NK-92 treated with Interleukin-12 subunit alpha and Interleukin-12 subunit beta, amount 100 ng/mL, for 24 hours (cell line): ENCODE measurements around the gene INTS14.

Experiments used
- DNase-seq: peaks from one replicate; lab custom pipeline; 2025; lab: John Stamatoyannopoulos, UW

The INTS14 gene

DNA sequence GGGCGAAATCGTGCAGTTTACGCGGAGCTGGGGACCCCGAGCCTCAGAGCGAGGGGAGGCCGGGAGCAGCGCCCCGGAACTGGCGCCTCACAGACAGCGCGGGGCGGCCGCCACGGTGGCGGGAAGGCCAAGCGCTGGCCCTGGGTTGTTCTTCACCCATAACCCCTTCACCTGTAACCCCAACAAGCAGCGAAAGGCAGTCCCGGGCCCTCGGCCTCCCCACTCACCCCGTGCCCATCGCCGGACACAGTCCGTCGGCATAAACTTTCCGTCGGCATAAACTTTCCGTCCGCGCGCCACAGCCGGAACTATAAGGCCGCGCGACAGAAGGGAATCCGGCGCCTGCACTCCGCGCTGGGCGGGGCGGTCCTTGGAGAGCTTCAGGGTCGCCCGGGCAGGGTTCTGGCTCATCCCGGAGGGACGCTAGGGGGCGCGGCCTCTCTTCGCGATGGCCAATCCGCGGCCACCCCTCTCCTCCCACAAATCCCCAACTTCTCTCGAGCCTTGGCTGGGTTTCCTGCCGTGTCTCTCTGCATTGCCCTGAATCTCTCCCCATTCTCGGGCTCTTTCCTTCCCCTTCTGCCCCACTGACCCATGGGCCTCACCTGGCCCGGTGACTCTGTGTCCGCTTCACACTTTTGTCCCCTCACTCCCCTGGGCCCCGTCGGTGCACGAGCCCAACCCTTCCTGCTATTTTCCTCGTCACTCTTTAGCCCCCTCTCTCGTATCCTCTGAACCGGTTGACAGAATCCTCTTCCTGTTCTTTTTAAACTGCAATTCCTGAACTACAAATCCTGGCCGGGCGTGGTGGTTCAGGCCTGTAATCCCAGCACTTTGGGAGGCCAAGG is at the start of gene INTS14:
INTS14 (minus strand) TSS at position 261 of the 848 bp plus-strand sequence. CDS start 3,751 bp downstream, outside the sequence.
- peak; percentile 94 for DNase-seq

DNA sequence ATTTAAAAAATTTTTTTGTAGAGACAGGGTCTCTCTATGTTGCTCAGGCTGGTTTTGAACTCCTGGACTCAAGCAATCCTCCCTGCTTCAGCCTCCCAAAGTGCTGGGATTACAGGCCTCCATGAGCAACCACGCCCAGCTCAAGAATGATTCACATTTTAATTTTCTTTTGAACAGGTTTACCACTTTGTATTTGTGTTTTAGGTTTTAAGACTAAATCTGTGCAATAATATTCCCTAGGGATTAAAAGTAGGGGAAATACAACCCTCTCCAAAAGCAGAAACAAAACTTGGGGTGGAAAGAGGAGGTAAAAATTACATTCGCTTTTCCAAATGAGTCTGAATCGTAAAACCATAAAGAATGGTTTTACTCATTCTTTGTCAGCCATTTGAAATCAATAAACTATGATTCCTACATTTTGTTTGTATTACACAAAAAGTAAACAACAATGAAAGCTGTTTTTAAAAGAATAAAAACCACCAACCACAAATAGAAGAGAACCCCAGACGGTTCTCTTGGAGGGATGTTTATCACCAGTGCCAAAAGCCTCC is 48.6 kb upstream of the INTS14 start:
- no peak for DNase-seq

DNA sequence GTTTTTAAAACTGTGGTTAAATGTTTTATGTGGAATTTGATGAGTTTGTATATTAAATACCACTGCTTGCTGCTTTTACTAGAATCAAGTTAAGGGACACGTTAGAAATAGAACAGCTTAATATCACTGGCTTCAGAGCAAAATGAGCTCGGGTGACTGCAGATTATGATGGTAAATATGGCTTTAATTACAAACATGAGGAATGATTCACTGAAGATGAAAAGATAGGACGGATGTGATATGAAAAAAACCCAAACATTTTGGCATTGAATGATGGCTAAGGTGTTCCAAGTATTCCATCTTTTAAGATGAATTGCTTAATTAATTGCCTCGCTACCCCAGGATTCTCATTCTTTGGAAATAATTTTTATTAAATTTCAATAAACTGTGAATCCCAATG is 44.5 kb upstream of the INTS14 start:
- DNase-seq: no peak

DNA sequence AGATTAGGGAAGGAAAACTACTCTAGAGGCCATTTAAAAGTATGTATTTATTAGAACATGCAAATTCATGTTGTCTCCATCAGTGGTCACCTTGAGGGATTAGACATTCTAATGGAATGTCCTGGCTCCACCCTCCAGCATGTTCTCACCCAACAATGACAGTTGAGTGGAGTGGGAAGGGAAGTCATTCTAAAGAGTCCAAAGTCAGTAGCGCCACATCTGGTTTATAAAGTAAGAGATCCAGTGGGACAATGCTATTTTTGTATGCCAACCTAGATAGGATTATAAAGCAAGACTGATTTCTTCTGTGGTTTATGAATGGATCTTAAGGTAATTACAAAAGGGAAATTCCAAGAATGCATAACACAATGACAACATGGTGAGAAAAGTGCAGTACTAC is 44.1 kb upstream of the INTS14 start:
- no peak for DNase-seq

DNA sequence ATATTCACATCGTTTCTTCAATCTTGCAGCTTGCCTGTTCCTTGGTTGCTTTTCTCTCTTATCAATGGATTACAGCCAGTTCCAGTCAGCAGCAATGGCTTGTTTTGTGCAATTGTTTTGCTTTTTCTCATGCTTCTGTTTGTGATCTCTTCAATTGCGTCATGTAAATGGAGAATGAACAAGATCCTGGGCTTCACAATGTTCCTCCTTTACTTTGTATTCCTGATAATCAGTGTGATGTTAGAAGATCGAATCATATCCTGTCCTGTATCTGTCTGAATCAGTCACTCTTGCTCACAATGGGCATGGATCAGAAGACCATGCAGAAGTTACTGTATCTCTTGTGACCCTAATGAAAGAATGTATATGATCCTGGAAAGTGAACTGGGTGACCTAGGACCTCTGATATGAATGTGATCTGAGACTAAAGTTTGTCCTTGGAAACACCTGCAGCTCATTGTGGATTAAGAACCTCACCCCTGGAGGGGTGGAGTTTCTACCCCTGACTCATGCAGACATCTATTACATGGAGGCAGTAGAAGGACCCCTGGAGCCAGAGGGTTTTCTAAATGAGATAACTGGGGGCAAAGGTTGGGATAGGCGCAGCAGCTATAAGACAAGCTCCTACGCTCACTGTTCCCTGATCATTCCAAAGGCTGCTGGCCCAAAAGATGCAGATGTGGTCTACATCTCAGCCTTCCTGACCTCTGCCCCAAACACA is 43.0 kb upstream of the INTS14 start:
- DNase-seq: no peak

DNA sequence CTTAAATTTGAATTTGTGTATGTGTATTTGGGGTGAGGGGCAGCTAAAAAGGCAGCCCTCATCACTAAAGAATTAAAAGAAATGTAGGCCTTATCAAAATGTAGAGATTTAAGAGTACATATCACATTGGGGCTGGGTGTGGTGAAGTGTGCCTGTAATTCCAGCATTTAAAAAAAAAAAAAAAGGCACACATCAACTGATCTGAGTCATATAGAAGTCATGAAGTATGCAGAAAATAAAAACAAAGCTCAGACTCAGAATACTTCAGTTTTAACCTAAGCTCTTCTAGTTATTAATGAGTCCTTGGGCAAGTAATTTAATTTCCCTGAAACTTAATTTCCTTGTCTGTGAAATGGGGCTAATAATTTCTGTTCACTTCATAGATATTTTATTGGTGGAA is 42.4 kb upstream of the INTS14 start:
- DNase-seq: no peak

DNA sequence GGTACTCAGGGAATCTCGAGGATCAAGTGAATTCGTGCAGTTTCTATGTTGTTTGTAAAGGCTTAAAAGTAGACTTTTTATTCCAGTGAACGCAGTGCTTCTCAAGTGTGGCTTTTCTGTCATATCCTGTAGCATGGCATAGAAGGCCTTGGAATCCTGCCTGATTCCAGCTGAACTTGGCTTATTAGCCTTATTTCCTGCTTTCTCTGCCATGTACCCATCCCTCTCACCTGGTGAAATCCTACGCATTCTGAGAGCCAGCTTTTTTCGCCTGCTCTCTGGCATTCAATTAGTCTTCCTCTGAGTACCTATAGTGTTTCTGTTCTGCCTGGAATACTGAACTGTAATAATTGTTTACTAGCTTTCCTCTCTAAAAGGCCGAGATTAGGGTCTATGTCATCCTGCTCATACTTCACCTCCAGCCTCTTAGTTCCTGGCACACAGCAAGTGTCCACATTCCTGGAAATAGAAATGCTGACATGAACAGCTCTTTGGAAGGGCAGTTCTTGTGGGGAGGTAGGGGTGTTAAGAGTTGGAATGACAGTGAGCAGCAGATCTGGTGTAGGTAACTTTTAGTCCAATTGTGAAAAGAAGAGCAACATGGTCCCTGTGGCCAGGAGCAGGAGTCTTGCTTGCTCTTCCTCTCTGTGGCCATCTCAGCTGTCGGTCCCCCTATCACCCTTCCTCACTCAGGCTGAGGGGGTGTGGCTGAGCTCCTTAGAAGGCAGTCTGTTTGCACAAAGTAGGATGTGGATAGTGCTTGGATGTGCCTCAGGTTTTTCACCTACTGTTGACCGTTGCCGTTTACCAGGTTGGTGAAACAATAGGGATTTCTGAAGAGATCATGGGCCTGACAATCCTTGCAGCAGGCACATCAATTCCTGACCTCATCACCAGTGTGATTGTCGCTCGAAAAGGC is 41.2 kb upstream of the INTS14 start:
- no peak for DNase-seq

DNA sequence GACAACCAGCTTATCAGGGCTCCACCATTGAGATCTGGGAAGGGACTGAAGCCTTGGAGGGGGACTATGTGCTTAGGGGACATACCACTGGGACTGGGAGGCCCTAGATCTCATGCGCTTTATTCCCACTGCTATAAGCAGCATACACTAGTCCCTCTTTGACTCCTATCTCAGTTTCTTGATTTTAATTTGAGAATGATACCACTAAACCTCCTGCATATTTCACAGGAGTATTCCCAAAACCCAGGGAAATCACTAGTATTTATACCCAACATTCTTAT is 40.1 kb upstream of the INTS14 start:
- DNase-seq: no peak

DNA sequence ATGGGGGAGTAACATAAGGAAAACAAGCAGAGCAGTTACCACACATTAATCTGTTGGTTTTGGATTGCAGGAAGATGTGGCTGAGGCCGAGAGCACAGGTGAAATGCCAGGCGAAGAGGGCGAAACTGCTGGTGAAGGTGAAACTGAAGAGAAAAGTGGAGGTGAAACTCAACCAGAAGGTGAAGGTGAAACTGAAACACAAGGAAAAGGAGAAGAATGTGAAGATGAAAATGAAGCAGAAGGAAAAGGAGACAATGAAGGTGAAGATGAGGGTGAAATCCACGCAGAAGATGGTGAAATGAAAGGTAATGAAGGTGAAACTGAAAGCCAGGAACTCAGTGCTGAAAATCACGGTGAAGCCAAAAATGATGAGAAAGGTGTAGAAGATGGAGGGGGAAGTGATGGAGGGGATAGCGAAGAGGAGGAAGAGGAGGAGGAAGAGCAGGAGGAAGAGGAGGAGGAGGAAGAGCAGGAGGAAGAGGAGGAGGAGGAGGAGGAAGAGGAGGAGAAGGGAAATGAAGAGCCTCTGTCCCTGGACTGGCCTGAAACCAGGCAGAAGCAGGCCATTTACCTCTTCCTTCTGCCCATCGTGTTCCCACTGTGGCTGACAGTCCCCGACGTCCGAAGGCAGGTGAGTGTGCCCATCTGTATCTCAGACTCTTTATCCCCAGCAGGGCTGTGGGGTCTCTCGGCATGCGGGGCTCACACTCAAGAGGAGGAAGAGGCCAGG is 39.5 kb upstream of the INTS14 start:
- DNase-seq: no peak

DNA sequence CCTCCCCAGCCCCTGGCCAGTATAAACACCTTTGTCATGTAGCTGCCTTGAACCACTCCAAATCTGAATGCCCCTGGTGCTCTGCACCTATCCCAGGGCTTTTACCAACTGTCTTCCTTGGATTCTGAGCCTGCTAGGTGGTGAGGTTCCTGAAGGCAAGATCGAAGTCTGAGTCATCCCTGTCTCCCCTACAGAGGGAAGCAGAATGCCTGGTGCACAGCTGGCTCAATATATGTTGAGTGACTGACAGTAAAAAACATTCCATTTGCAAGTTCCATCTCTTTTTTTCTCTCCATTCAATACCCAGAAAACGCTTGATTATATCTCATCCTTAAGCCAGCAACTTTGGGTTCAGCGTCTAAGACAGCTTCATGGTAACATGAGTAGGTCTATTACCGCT is 35.6 kb upstream of the INTS14 start:
- no peak for DNase-seq

DNA sequence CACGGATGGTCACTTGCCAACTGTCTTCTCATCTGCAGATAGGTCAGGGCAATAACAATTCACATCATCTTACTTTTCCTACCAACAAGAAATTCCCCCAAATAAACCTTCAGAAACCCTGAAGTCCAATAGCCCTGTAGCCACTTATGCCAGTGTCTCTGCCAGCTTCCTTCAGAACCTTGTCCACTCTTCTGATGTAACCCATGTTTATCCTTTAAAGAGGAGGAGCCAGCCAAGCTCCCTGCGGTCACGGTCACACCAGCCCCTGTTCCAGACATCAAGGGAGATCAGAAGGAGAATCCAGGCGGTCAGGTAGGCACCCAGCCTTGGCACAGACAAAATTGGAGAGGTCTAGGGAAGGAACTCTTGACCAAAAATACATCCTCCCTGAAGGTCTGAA is 34.5 kb upstream of the INTS14 start:
- no peak for DNase-seq

DNA sequence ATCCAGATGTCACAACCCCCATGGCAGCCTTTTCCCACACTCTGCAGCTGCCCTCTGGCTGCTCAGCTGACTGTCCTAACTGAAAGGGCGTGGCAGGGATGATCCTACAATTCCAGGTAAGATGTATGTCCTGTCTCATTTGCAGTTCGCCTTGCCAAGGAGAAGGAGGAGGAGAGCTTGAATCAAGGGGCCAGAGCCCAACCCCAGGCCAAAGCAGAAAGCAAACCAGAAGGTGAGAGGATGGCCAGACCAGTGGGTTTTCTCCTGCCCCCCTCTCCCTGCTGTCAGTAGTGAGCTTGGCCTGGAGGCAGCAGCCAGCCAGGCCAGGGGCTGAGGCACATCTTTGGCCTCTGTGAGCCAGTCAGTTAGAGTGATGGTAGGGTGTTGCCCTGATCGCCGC is 33.4 kb upstream of the INTS14 start:
- no peak for DNase-seq

DNA sequence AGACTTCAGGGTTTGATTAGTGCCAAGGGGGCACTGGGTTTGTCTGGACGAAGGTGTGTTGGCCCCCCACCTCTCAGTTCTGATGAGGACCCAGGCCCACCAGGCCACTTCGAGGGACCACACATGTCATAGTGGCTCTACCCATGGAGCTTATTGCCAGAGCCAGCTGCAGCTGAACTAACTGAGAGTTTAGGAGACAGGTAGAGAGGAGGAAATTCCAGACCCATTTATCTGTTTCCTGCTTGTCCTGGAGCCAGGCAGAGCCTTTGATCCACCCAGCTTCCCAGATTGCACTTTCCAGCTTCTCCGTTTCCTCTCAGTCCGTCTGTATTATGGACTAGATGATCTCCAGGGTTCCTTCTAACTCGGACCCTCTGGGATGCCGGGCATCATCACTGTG is 31.7 kb upstream of the INTS14 start:
- no peak for DNase-seq

DNA sequence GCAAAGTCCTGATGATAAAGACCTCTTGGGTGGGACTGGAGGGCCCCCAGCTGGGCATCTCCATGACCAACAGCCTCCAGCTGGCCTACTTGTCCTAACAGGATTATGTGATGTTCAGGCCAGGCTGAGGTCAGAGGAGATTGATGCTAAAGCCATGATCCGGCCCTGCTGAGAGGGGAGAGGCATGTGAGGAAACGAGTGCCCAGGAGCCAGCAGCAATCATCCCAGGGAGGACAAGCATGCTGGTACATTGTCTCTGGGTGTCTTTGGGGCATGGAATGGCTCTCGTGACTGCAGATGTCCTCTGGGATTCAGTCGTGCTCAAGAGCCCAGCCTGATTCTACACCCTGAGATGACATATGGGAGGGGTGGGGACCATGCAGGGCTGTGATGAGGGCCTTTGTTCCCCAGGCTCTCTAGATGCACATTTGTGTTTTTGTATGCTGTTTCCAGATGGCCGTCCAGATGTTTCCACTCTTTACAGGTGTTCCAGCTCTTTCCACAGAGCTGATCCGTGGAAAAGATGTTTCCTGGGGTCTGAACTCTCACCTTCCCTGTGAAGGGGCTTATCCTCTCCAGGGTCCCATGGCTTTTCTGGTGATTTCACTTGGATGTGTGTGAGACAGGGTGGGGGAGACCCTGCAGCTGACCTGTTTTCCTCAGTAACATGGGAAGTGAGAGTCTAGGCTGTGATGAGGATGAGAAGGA is 31.0 kb upstream of the INTS14 start:
- no peak for DNase-seq

DNA sequence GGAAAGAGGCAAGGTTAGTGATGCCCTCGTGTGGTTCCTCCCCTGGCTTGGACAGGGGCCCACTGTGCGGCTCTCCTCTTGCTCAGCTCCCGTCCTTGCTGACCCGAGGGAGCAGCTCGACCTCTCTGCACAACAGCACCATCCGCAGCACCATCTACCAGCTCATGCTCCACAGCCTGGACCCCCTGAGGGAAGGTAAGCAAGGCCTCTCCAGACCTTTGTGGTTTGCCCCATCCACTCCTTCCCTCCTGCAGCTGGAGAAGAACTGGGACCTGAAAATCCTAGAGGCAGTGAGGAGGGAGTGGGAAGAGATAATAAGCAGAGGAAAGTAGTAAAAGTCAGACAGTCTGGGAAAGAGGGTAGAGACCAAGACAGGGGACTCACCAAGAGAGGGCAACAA is 28.6 kb upstream of the INTS14 start:
- DNase-seq: no peak

DNA sequence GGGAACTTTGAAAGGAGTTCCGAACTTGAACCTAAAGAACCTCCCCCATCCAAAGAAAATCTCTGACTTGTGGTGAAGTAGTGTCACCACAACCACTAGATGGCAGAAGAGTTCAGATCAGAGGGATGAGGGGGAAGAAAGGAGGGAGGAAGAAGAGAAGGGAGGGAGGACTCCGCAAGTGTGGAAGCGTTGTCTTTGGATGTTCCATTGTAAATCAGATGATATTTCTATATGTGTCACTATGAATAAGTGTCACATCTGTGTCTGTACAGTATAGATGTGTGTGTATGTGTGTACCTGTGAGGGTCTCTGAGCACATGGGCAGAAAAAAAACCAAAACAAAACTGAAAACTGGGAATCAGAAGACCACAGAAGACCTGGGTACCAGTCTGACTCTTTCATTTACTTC is 27.8 kb upstream of the INTS14 start:
- DNase-seq: no peak

DNA sequence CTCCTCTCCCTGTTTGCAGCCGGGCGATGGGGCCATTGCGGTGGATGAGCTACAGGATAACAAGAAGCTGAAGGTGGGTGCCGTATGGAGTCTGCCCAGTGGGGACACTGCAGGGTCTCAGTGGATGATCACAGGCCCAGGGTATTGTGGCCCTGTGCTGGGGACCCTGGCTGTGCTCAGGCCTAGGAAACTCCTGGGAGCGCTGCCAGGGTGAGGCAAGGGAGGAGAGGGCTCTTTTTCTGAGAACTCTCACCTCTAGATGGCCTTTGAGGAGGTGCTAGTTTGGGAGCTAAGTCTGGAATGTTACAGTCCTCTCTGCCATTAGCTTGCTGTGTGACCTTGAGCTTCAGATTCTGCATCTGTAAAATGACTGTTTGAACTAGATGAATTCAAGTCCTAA is 27.2 kb upstream of the INTS14 start:
- no peak for DNase-seq

DNA sequence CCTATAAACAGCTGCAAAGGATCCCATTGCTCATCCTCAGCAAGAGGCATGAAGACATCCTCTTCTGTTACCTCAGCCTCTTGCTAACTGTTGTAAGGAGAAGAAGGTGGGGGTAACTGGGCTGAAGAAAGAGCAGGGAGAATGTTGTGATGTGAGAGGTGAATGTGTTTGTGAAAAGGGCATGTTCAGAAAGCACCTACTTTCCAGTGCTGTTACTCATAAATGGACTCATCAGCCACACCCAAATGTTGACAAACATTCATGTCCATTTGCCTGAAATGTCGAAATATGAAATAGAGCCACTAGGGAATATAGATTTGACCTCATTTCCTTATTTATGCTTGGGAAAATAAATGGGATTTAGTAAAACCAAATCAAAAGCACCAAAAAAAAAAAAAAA is 23.4 kb upstream of the INTS14 start:
- no peak for DNase-seq

DNA sequence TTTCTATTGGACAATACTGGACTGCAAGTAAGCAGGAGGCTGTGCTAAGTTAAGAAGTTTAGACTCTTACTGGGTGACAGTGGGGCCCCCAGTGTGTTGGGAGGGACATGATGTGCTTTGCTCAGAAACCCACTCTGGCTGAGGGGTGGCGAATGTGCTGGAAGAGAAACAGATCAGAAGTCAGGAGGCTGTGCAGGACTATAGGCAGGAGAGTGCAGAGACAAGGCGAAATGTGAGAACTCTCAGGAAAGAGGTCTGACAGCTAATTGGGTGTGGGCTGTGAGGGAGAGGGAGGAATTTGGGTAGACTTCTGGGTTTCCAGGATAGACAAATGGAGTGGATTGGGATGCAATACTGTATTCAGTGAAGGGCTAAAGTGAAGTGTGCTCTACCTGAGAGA is 22.8 kb upstream of the INTS14 start:
- DNase-seq: no peak

DNA sequence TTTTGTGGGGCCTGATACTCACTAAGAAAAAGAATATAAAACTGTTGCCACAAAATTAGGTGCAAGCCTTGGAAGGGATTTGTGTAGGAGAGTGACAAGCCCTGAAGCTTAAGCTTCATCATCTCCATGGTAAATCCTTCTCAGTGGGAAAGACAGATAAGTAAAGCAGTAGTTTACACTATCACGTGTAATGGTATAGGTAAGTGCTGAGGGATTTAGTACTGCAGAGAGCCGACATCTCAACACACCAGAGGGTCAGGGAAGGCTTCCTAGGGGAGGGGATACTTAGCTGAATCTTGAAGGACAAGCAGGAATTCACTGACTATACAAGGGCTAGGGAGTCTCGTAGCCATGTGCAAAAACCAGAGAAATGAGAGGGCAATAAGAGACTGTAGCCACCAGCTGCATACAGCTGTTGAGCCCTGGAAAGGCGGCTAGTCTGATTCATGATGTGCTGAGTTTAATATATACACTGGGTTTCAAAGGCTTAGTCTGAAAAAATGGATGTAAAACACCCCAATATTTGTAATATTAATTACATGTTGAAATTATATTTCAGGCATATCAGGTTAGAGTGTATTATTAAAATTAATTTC is 21.9 kb upstream of the INTS14 start:
- no peak for DNase-seq

DNA sequence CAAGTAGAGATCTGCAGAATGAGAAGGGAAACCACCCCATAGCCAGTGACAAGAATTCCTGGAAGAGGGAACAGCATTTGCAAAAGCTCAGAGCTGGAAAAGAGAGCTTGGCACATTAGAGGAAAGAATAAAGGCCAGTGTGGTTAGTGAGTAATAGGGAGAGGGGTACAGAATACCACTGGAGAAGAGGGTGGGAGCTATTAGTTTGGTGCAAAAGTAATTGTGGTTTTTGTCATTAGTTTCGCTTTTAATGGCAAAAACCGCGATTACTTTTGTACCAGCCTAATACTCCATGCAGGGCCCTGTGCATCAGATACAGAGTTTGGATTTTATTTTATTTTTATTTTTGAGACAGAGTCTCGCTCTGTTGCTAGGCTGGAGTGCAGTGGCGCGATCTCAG is 20.6 kb upstream of the INTS14 start:
- DNase-seq: no peak
